Heart left ventricle (tissue), 13 donors: Measurements from ENCODE around the gene IGSF3.
"Not testable (repeated sequence)": the region's sequence is repeated elsewhere in the genome, so short reads cannot be mapped to it uniquely, and the experiment has no call there.

Source experiments
- CTCF ChIP-seq, 12 donors: fragments of 200-600 bp; sonication (generic) in 4 of 12; IDR thresholded peaks; one replicate each; pipeline versions ENCODE4 v1.5.0 to v1.8.0; 2018 to 2022; ENCODE audit warnings: antibody characterized with exemption in 12 of 12, mild to moderate bottlenecking in 5 of 12
- POLR2A ChIP-seq, 2 donors: fragments of 450-650 bp; IDR thresholded peaks; one replicate each; pipeline ENCODE4 v1.6.1; 2017; ENCODE audit warnings: antibody characterized with exemption in 2 of 2, mild to moderate bottlenecking in 2 of 2, moderate library complexity in 2 of 2
- donor health status: ischemic (EF 13 %, LVEDD 7.1; RV severe dilation, severe dysfunction).
- donor health status: DM: no; HTN: yes; CAD: no.
- donor health status: DM: no; HTN: no; CAD: no.
- donor health status: ischemic (EF 25% LVEDD 6.9; RV normal size, moderate dysfunction).
- donor health status: ischemic (EF 25% LVEDD 5.7; RV mildly dilated, moderate dysfunction).
- donor health status: ischemic (EF 35%, LVEDD 5.7; RV mildly dilated, moderate dysfunction).
- donor health status: nonischemic (EF 11% LVEDD 7.7; RV severe dilation, severe dysfunction).
- donor health status: DM: yes; HTN: yes; CAD: no.
- donor health status: PGD.
- donor health status: ischemic (EF 29% LVEDD 5.4; RV normal size, mild dysfunction).
- donor health status: nonischemic (EF 23%, LVEDD 6.1; RV moderate dilation, normal function).

DNA sequence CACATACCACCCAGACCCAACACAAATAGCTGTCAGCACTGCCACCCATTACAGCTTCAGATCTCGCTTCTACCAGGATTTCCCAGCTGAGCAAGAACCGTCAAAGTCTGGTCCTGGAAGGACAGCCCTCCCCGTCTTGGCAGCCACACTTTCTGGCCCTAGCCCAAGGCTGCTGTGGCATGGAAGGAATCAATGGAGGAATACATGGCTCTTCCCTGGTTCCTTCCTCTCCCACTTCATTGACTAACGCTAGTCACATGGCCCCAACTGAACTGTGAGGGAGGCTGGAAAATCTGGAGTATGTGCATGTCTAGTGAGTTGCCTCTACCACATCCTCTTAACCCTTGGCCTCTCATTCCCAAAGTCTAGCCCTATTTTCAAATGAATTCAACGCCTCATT, 18.5 kb downstream of the IGSF3 start:
- TF ChIP-seq CTCF, POLR2A (IDR thresholded peaks at IDR 0.05): not testable (repeated sequence)
